Measurements from ENCODE around the gene RGS7. TPM values are rescaled to one million over a fixed set of nuclear protein-coding genes. Genes with fewer than 3 reads are reported as not detected.
"Not testable (repeated sequence)": the region's sequence is repeated elsewhere in the genome, so short reads cannot be mapped to it uniquely, and the experiment has no call there.

The RGS7 gene
- total and polyA plus RNA-seq, 2 of the 8 experiments (the other 6 are each of a cell fraction or from before 2014, with no cell fraction given), result 1.6 to 3.0 TPM

DNA sequence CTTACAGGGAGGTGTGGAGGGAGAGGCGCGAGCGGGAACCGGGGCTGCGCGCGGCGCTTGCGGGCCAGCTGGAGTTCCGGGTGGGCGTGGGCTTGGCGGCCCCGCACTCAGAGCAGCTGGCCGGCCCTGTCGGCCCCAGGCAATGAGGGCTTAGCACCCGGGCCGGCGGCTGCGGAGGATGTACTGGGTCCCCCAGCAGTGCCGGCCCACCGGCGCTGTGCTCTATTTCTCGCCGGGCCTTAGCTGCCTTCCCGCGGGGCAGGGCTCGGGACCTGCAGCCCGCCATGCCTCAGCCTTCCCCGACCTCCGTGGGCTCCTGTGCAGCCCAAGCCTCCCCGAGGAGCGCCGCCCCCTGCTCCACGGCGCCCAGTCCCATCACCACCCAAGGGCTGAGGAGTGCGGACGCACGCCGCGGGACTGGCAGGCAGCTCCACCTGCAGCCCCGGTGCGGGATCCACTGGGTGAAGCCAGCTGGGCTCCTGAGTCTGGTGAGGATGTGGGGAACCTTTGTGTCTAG, 594.5 kb downstream of the RGS7 start:
- H2BK5ac ChIP-seq (ENCODE audit: low read depth, low read length); H2BK120ac ChIP-seq (replicated peaks; ENCODE audit: low read depth, low read length); H3K79me2 ChIP-seq (ENCODE audit: control insufficient read depth in 1 of 2, insufficient read depth in 2 of 2, low read length in 2 of 2); H3K9ac ChIP-seq (replicated peaks in 1 of 4; ENCODE audit: extremely low read depth in 1 of 4, low read depth in 3 of 4, low read length in 3 of 4); H3K27me3 ChIP-seq (replicated peaks in 1 of 4; ENCODE audit: control insufficient read depth in 3 of 4, extremely low read depth in 1 of 4, insufficient read depth in 3 of 4, low read length in 3 of 4); H4K8ac ChIP-seq (ENCODE audit: extremely low read depth, insufficient read depth, low read length); H3K4me2 ChIP-seq (ENCODE audit: insufficient read depth in 1 of 2, low read depth in 2 of 2, low read length in 2 of 2); H3K4me3 ChIP-seq (ENCODE audit: extremely low read depth in 1 of 4, insufficient read depth in 2 of 4, low read depth in 3 of 4, low read length in 4 of 4); H2AFZ ChIP-seq (ENCODE audit: low read length); H2AK5ac ChIP-seq (ENCODE audit: low read depth, low read length); POLR2A ChIA-PET (ENCODE audit: partially characterized antibody); H4K91ac ChIP-seq (replicated peaks; ENCODE audit: insufficient read length, low read length); H3K23ac ChIP-seq (ENCODE audit: insufficient read length); H3K36me3 ChIP-seq (ENCODE audit: control insufficient read depth in 2 of 4, insufficient read depth in 4 of 4, low read length in 3 of 4); H2BK20ac ChIP-seq (ENCODE audit: low read length); H3K4ac ChIP-seq (replicated peaks; ENCODE audit: insufficient read length, low read depth, low read length); H3K14ac ChIP-seq (ENCODE audit: insufficient read length); DNase-seq (ENCODE audit: low read depth in 1 of 2, low spot score in 2 of 2); H4K5ac ChIP-seq (ENCODE audit: insufficient read length, low read depth, low read length); H3K23me2 ChIP-seq (ENCODE audit: low read depth, low read length); H3K27ac ChIP-seq (ENCODE audit: low read depth, low read length); H4K20me1 ChIP-seq (replicated peaks in 1 of 2; ENCODE audit: control insufficient read depth in 1 of 2, insufficient read depth in 2 of 2, low read length in 2 of 2); H3K4me1 ChIP-seq (replicated peaks in 1 of 4; ENCODE audit: control insufficient read depth in 3 of 4, insufficient read depth in 4 of 4, low read length in 3 of 4); H3K56ac ChIP-seq (replicated peaks; ENCODE audit: insufficient read length, low read depth, low read length); H2BK15ac ChIP-seq (ENCODE audit: low read length); FAIRE-seq; H3K79me1 ChIP-seq (ENCODE audit: low read depth, low read length); H3K9me3 ChIP-seq (ENCODE audit: insufficient read depth in 2 of 2, low read depth in 1 of 2, low read length in 1 of 2); H2BK12ac ChIP-seq (ENCODE audit: low read depth, low read length); H3K18ac ChIP-seq (ENCODE audit: extremely low read depth, low read length): not testable (repeated sequence)
- CTCF ChIA-PET (ENCODE audit: partially characterized antibody), result interaction anchor here (1.1 kb wide), 1 partner anchor 30 kb away, joined by 4 read pairs; no protein-coding TSS in a partner anchor
- 98% methylated on average over 28 of the region's 42 CpGs; no CpG with 5 or more reads in 1 of the 2 experiments for WGBS, 2 experiments (ENCODE audit: extremely low coverage in 1 of 2, insufficient coverage in 1 of 2, insufficient read length in 1 of 2, insufficient replicate concordance in 2 of 2, low coverage in 1 of 2, low lambda C conversion rate in 2 of 2, missing lambda C conversion rate in 1 of 2)

DNA sequence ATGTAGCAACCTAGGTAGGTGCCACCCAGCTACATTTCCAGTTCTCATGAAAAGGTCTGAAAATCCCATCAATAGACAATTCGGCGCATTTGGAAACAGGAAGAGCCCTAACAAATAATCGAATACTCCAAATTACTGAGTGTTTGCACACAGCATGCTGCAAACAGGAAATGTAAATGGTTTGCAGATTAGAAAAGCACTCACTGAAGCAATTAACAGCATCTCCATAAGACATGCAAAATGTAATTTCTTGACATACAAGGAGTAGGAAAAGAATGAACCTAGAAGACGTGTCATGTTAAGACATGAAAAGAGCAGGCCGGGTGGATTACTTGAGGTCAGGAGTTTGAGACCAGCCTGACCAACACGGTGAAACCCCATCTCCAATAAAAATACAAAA, 598.2 kb downstream of the RGS7 start:
- H2BK15ac ChIP-seq (ENCODE audit: low read length); H3K79me1 ChIP-seq (ENCODE audit: low read depth, low read length); H4K91ac ChIP-seq (replicated peaks; ENCODE audit: insufficient read length, low read length); H3K4ac ChIP-seq (replicated peaks; ENCODE audit: insufficient read length, low read depth, low read length); H4K5ac ChIP-seq (ENCODE audit: insufficient read length, low read depth, low read length); H2BK20ac ChIP-seq (ENCODE audit: low read length); H2AK5ac ChIP-seq (ENCODE audit: low read depth, low read length); H3K9me3 ChIP-seq (ENCODE audit: insufficient read depth in 2 of 2, low read depth in 1 of 2, low read length in 1 of 2); H3K36me3 ChIP-seq (ENCODE audit: control insufficient read depth in 2 of 4, insufficient read depth in 4 of 4, low read length in 3 of 4); H3K4me3 ChIP-seq (ENCODE audit: extremely low read depth in 1 of 4, insufficient read depth in 2 of 4, low read depth in 3 of 4, low read length in 4 of 4); H3K79me2 ChIP-seq (ENCODE audit: control insufficient read depth in 1 of 2, insufficient read depth in 2 of 2, low read length in 2 of 2); H3K4me1 ChIP-seq (replicated peaks in 1 of 4; ENCODE audit: control insufficient read depth in 3 of 4, insufficient read depth in 4 of 4, low read length in 3 of 4); H3K9ac ChIP-seq (replicated peaks in 1 of 4; ENCODE audit: extremely low read depth in 1 of 4, low read depth in 3 of 4, low read length in 3 of 4); H3K18ac ChIP-seq (ENCODE audit: extremely low read depth, low read length); H3K56ac ChIP-seq (replicated peaks; ENCODE audit: insufficient read length, low read depth, low read length); H3K27ac ChIP-seq (ENCODE audit: low read depth, low read length); H2BK5ac ChIP-seq (ENCODE audit: low read depth, low read length); H4K8ac ChIP-seq (ENCODE audit: extremely low read depth, insufficient read depth, low read length); H3K23me2 ChIP-seq (ENCODE audit: low read depth, low read length); POLR2A ChIA-PET (ENCODE audit: partially characterized antibody); H4K20me1 ChIP-seq (replicated peaks in 1 of 2; ENCODE audit: control insufficient read depth in 1 of 2, insufficient read depth in 2 of 2, low read length in 2 of 2); H2AFZ ChIP-seq (ENCODE audit: low read length); H3K23ac ChIP-seq (ENCODE audit: insufficient read length); H3K27me3 ChIP-seq (replicated peaks in 1 of 4; ENCODE audit: control insufficient read depth in 3 of 4, extremely low read depth in 1 of 4, insufficient read depth in 3 of 4, low read length in 3 of 4); H2BK12ac ChIP-seq (ENCODE audit: low read depth, low read length); DNase-seq (ENCODE audit: low read depth in 1 of 2, low spot score in 2 of 2); H2BK120ac ChIP-seq (replicated peaks; ENCODE audit: low read depth, low read length); H3K4me2 ChIP-seq (ENCODE audit: insufficient read depth in 1 of 2, low read depth in 2 of 2, low read length in 2 of 2); H3K14ac ChIP-seq (ENCODE audit: insufficient read length): not testable (repeated sequence)
- WGBS, 2 experiments (ENCODE audit: extremely low coverage in 1 of 2, insufficient coverage in 1 of 2, insufficient read length in 1 of 2, insufficient replicate concordance in 2 of 2, low coverage in 1 of 2, low lambda C conversion rate in 2 of 2, missing lambda C conversion rate in 1 of 2), result 91% methylated on average over 6 of the region's 6 CpGs; no CpG with 5 or more reads in 1 of the 2 experiments
- peak; percentile 32 for FAIRE-seq
- CTCF ChIA-PET (ENCODE audit: partially characterized antibody), result interaction anchor here (1.2 kb wide), 1 partner anchor 188 kb away, joined by 3 read pairs; no protein-coding TSS in a partner anchor
